ENCODE measurements around the gene BCL2.

- TF ChIP-seq CTCF (IDR thresholded peaks at IDR 0.05) (no peak), POLR2A (IDR thresholded peaks at IDR 0.05) (no peak), POLR2AphosphoS5 (IDR thresholded peaks at IDR 0.05) (no peak), EP300 (IDR thresholded peaks at IDR 0.05; ENCODE audit: low read depth) (no peak)
Observed at GRCh38 chr18:63206433-63207142, 113.0 kb downstream of the BCL2 start.

Data from transverse colon (tissue), 4 donors.